HG03520 (cell line): ENCODE results near the gene PHF3.

Experiments
- ATAC-seq: cut with Tn5 transposase; IDR thresholded peaks from one replicate; pipeline ENCODE4 v1.9.1; 2021; ENCODE audit warnings: mild to moderate bottlenecking, moderate library complexity; ENCODE audit not compliant: unreplicated experiment

Gene PHF3

GRCh38 chr6:63635588-63636517, at the start of gene PHF3:
Gene PHF3 (plus strand): TSS chr6:63635802. CDS start chr6:63646552, 10,750 bp downstream.
- ATAC-seq: peak; percentile 88

DNA sequence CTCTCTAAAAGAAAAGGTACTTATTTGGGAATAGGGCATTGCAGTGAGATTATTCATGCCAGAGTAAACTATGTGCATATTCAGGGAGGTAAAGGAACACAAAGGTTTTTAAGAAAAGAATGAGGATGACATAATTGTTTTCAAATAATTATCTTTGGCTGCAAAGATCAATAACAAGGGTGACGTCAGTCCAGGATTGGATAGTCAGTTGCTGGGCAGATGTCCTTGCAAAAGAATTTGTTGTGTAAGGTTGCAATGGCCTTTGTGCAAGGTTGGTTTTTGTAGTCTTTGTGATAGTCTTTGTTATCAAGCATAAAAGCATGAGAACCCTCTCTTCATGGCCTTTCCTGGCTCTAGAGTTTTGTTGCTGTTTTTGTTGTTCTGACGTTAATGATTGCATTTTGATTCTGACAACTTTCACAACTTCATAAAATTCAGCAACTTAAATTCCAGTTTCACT, 45.6 kb upstream of the PHF3 start:
- ATAC-seq: no peak

- no peak for ATAC-seq
Measured at GRCh38 chr6:63592886-63593285, 42.7 kb upstream of the PHF3 start.

DNA sequence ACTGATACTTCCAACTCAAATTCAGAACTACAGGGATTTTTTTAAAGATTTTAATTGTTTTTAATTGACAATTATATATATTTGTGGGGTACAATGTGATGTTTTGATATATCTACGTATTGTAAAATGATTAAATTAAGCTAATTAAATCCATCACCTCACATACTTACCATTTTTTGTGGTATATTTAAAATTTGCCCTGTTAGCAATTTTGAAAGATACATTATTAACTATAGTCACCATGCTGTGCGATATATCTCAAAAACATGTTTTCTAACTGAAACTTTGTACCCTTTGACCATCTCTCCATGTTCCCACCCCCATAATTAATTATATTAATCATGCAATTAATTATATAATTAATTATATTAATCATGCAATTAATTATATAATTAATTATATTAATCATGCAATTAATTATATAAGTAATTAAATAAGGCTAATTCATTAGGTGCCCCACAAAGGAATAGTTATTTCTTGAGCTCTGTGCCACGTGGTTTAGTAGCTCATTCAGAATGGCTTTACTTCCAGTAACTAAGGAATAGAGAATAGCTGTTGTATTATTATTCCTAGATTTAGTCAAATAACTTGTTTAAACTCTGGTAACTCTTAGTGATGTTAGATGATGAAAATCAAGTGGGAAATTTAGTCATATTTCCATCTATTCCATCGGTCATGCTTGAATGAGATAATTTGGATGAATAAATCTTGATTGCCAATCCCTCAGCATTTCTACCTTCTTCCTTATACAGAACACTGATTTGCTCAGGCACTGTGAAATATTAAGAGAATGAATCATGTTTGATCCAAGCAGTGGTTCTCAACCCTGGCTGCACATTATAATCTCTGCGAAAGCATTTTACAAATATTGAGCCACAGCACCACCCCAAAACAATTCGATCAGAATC, 38.2 kb upstream of the PHF3 start:
- no peak for ATAC-seq

DNA sequence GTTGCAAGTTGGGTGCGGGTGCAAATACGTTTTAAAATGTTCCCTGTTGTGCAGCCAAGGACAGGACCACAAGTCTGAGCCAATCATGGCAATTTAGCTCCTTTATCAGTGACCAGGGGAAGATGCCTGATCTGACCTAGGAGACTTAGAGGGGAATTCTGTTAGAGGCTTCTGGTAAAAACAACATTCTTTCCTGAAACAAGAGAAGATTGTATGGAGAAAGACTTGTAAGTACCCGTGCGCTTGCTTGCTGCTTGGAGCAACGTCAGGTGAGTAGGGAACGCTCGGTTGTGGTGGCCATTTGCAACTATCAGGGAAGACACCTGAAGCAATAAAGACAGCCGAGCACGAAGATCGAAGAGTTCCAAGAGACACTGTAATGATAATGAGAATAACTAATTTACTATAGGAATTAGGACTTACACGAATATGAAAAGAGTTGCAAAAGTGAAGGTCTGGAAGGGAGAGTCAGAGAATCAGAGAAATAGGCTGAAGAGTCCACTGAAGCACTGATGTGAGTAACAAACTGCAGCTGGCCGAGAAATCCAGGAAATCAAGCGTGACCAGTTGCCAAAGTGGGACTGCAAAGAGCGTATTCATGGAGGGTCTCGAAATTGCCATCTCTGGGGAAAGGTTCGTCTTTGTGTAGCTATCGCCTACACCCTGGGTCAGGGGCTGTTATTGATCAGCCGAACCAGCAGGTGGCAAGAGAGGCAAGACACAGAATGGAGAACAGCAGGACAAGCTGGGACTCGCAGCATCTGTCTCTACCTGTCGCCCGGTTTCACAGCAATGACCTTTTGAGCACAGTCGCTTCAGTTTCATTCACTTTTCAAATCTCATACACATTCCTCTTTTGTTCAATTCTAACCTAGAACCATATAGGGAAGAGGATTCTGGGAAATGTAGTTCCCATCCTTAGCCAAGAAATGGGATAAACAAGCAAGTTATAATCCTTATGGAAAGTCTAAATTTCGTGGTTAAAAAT, 37.3 kb upstream of the PHF3 start:
- peak; percentile 100 for ATAC-seq

DNA sequence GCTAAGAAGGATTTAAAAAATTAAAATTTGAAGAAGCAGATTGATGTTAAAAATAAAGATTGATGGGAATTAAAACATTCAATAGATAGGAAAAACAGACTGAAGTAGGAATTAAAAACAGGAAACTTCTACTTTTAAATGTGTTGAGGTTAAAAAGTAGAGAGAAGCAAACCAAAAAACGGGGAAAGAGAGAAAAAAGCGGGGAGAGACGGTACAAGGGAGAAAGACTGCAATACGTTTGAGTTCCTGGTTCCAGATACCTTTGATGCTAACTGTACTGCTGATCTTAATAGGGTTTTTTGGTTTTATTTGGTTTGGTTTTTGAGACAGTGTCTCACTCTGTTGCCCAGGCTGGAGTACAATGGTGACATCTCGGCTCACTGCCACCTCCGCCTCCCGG, 36.4 kb upstream of the PHF3 start:
- ATAC-seq: no peak

DNA sequence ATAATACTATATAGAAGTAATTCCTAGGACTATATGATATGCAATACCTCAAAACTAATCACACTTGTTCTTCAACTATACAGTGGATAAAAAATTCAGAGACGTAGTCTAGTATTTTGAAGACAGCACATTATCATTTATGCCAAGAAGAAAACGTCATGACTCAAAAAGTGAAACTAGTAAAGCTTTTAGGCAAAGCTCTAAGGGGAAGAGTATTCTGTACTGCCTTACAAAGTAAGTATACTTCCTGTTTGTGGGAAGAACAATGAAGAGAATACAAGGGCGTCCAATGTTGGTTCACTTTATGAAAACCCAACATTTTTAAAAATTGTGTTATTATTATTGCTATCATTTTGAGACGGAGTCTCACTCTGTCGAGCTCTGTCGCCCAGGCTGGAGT, 35.5 kb upstream of the PHF3 start:
- ATAC-seq: no peak

DNA sequence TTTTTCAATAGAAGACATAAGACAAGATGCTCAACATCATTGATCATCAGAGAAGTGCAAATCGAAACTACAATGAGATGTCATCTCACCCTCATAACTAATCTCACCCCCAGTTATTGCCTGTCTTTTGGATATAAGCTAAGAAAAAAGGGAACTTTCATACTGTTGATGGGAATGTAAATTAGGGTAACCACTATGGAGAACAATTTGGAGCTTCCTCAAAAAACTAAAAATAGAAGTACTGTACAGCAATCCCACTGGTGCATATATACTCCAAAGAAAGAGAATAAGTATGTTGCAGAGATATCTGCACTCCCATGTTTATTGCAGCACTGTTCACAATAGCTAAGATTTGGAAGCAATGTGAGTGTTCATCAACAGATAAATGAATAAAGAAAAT, 26.4 kb upstream of the PHF3 start:
- ATAC-seq: no peak

GRCh38 chr6:63610944-63611343, 24.7 kb upstream of the PHF3 start:
- no peak for ATAC-seq

DNA sequence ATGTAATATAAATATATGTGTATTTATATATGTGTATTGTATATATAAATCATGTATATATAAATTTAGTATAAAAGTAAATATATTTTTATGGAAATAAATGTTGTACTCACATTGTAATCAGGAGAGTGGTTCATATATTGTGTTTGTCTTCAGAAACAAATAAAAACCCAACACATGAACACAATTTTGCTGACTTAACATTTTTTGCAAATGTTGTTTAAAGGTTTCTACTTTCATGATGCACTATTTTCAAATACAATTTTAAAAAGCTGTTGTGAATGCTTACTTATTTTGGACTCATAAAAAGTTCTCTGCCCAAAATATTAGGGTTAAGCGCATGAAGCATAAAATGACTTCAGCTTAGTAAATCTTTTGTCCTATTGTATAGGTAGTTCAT, 24.0 kb upstream of the PHF3 start:
- ATAC-seq: no peak

DNA sequence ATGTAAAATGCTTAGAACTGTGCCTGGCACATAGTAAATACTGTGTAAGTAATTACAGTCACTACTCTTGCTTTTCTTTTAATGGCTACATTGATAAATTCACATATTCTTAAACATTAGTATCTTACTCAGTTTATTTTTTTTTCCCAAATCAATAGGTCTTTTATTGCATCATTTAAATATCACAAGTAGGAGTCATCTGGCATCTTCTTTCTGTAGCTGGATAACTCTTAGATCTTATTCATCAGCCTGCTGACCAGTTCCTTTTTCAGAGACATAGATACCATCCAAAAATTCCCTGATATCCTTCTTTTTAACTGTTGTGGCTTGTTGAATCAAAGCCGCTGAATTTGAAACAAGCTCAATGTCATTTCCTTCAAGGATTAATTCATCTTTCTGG, 20.0 kb upstream of the PHF3 start:
- ATAC-seq: no peak

DNA sequence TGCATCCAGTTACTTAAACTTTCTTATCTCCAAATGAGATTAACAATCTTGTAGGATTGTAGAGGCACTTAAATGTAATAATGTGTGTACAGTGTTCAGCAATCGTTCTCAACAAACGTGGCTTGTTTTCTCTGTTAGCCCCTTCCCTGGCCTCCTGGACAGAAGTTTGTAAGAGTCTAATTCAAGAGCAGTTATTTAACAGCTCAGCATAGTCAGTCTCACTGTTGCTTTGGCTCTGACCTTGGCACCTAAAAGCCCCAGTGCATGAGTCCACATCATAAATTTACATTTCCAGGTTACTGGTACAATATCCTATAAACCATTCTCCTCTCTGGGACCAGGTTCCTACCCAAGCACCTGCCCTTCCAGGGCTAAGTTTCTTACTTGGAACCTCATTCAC, 11.5 kb upstream of the PHF3 start:
- ATAC-seq: no peak

DNA sequence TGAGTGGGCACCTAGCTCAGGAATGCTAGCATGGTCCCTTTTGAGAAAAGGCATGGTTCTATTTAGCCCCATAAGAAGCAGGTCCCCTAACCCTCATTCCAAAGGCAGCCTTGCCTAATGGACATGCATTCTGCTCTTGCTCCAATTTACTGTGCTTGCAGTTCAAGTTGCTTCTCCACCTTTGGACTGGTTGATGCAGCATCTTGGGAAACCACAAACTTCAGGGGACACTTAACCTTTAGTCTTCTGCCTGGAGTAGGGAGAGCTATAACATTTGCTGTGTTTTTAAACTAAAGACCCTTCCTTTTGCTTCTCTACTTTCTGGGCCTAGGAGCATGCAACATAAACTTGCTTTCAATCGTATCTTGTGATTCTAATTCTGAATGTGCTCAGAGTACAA, 5.1 kb upstream of the PHF3 start:
- ATAC-seq: no peak

DNA sequence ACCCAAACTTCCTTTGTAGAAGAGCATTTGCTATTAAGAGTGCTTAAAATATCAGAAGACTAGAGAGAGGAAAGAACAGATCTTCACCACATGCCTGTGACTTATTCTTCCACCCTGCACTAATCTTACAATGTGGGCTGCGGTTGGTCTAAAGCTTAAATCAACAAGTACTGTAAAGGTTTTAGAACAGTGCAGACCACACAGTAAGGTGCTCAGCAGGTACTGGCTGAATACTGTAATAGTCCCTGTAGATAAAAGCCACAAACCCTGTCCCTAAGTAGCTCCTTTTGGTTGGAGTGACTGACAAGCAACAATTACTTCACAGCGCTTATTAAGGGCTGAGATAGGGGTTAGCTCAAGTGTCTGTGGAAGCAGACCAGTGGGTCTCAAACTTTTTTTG, 972 bp upstream of the PHF3 start:
- ATAC-seq: no peak

DNA sequence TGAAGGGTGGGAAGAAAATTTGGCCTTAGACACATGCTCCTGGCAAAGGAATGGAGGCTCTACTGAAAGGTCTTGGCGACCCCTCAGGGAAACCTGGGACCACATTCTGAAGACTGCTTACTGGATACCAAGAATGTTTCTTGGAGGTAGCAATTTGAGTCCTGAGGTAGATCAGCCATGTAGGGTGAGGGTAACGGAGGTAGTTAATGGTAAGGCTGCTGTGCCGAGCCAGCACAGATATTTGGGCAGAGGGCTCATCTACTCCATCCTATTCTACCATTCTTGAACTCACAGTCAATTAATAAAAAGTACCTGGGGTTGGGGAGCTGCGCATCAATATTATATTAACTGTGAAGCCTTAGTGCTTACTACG, 401 bp upstream of the PHF3 start:
- peak; percentile 19 for ATAC-seq

DNA sequence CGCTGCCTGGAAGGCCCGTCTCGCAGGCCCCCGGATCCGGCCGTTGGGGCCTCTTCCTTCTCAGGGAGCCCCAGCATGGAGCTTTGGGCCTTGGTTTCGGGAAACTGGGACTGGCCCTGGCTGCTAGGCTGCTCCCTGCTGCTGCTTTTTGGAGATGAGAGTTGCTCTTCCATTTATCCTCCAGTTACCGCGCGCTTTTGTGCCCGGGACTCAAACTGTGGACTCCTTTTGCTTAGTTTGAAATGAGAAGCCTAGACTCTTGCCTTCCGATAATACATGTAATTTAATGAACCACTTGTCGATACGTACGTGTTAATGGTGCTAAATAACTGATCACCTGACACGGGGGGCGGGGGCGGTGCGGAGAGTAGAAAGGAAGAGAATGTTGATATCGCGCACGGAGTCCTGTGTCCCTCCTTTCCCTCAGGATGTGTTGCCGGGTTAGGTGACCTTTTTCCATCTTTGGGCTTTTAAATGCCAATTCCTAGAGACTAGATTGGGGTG, 968 bp downstream of the PHF3 start:
- no peak for ATAC-seq

GRCh38 chr6:63637865-63638445, 2.4 kb downstream of the PHF3 start:
- no peak for ATAC-seq

- ATAC-seq: no peak
Measured at GRCh38 chr6:63640062-63640461, 4.5 kb downstream of the PHF3 start.

- ATAC-seq: peak; percentile 60
Measured at GRCh38 chr6:63643862-63644261, 8.3 kb downstream of the PHF3 start.
